Measurements from ENCODE around the gene BNIP2.
"Not testable (repeated sequence)": the region's sequence is repeated elsewhere in the genome, so short reads cannot be mapped to it uniquely, and the experiment has no call there.

BNIP2 gene

GRCh38 chr15:59646277-59646676, 42.8 kb downstream of the BNIP2 start:
- DNase-seq (ENCODE audit: low spot score): no peak
- in situ Hi-C loops (cut with MboI; ENCODE audit: low sequenced_read_pairs, unreplicated experiment): no loop called here
- no peak for TF ChIP-seq CTCF (IDR thresholded peaks at IDR 0.05; ENCODE audit: borderline replicate concordance, control extremely low read depth, extremely low read depth, insufficient read depth, missing control alignments)

GRCh38 chr15:59645812-59646211, 43.3 kb downstream of the BNIP2 start:
- in situ Hi-C loops (cut with MboI; ENCODE audit: low sequenced_read_pairs, unreplicated experiment); DNase-seq (ENCODE audit: low spot score): not testable (repeated sequence)

GRCh38 chr15:59644756-59645155, 44.4 kb downstream of the BNIP2 start:
- no peak for DNase-seq (ENCODE audit: low spot score)
- in situ Hi-C loops (cut with MboI; ENCODE audit: low sequenced_read_pairs, unreplicated experiment): no loop called here

GRCh38 chr15:59642351-59642750, 46.8 kb downstream of the BNIP2 start:
- in situ Hi-C loops (cut with MboI; ENCODE audit: low sequenced_read_pairs, unreplicated experiment): no loop called here
- DNase-seq (ENCODE audit: low spot score): no peak
- TF ChIP-seq CTCF (IDR thresholded peaks at IDR 0.05; ENCODE audit: borderline replicate concordance, control extremely low read depth, extremely low read depth, insufficient read depth, missing control alignments): no peak

More at GRCh38 chr15:59644756-59645155, 44.4 kb downstream of the BNIP2 start:
- TF ChIP-seq CTCF (IDR thresholded peaks at IDR 0.05; ENCODE audit: borderline replicate concordance, control extremely low read depth, extremely low read depth, insufficient read depth, missing control alignments): no peak

- DNase-seq (ENCODE audit: low spot score): not testable (repeated sequence)
Observed at GRCh38 chr15:59637507-59637906, 51.6 kb downstream of the BNIP2 start.

GRCh38 chr15:59636184-59636583, 52.9 kb downstream of the BNIP2 start:
- no peak for TF ChIP-seq CTCF (IDR thresholded peaks at IDR 0.05; ENCODE audit: borderline replicate concordance, control extremely low read depth, extremely low read depth, insufficient read depth, missing control alignments)
- DNase-seq (ENCODE audit: low spot score): no peak
- in situ Hi-C loops (cut with MboI; ENCODE audit: low sequenced_read_pairs, unreplicated experiment): no loop called here

More at GRCh38 chr15:59637507-59637906, 51.6 kb downstream of the BNIP2 start:
- in situ Hi-C loops (cut with MboI; ENCODE audit: low sequenced_read_pairs, unreplicated experiment): not testable (repeated sequence)

GRCh38 chr15:59632714-59633113, 56.4 kb downstream of the BNIP2 start:
- no peak for TF ChIP-seq CTCF (IDR thresholded peaks at IDR 0.05; ENCODE audit: borderline replicate concordance, control extremely low read depth, extremely low read depth, insufficient read depth, missing control alignments)
- in situ Hi-C loops (cut with MboI; ENCODE audit: low sequenced_read_pairs, unreplicated experiment): no loop called here
- DNase-seq (ENCODE audit: low spot score): no peak

- TF ChIP-seq CTCF (IDR thresholded peaks at IDR 0.05; ENCODE audit: borderline replicate concordance, control extremely low read depth, extremely low read depth, insufficient read depth, missing control alignments): peak; percentile 40
- in situ Hi-C loops (cut with MboI; ENCODE audit: low sequenced_read_pairs, unreplicated experiment): loop anchor here (10.0 kb wide), 1 partner anchor 77 kb away; no protein-coding TSS in a partner anchor
- DNase-seq (ENCODE audit: low spot score): peak; percentile 69
Observed at GRCh38 chr15:59622289-59622688, 66.8 kb downstream of the BNIP2 start.

All from GM13976 (cell line).